Uterus (tissue), 2 donors: ENCODE results near the gene SETBP1.

Experiments
- CTCF ChIP-seq, 4 experiments: fragments of 200-600 bp in 2 of 4; fragments of 450-650 bp in 2 of 4; sonication (generic) in 2 of 4; IDR thresholded peaks; one replicate each; pipeline ENCODE4 v1.5.1; 2016 to 2019; ENCODE audit warnings: antibody characterized with exemption in 4 of 4, mild to moderate bottlenecking in 2 of 4, moderate library complexity in 1 of 4
- POLR2A ChIP-seq, 2 donors: fragments of 450-650 bp; IDR thresholded peaks; one replicate each; pipeline ENCODE4 v1.6.1; 2016; ENCODE audit warnings: antibody characterized with exemption in 2 of 2, mild to moderate bottlenecking in 1 of 2, moderate library complexity in 1 of 2

- no peak for TF ChIP-seq POLR2A (IDR thresholded peaks at IDR 0.05)
- TF ChIP-seq CTCF (IDR thresholded peaks at IDR 0.05), result no peak
Measured at GRCh38 chr18:44805176-44805575, 124.5 kb downstream of the SETBP1 start.
